Endothelial cell (in vitro differentiated cells): Measurements from ENCODE around the gene STXBP1. TPM values are rescaled to one million over a fixed set of nuclear protein-coding genes. Genes with fewer than 3 reads are reported as not detected.

Source experiments
- DNase-seq: peaks from one replicate; pipeline ENCODE4 v3.0.0; 2021; ENCODE audit warnings: low spot score
- H3K27ac Mint-ChIP-seq: one replicate; pipeline ENCODE4 v1.8.0; 2021; ENCODE audit warnings: mixed read lengths, inconsistent platforms; ENCODE audit not compliant: unreplicated experiment
- H3K27me3 Mint-ChIP-seq: one replicate; pipeline ENCODE4 v1.8.0; 2021; ENCODE audit warnings: mild to moderate bottlenecking, moderate library complexity, mixed read lengths, inconsistent platforms; ENCODE audit not compliant: unreplicated experiment
- H3K36me3 Mint-ChIP-seq: one replicate; pipeline ENCODE4 v1.8.0; 2021; ENCODE audit warnings: mild to moderate bottlenecking, low read depth, mixed read lengths, inconsistent platforms; ENCODE audit not compliant: unreplicated experiment
- H3K4me1 Mint-ChIP-seq: one replicate; pipeline ENCODE4 v1.8.0; 2021; ENCODE audit warnings: mild to moderate bottlenecking, mixed read lengths, inconsistent platforms; ENCODE audit not compliant: unreplicated experiment
- H3K4me3 Mint-ChIP-seq: one replicate; pipeline ENCODE4 v1.8.0; 2021; ENCODE audit warnings: mild to moderate bottlenecking, mixed read lengths, inconsistent platforms; ENCODE audit not compliant: unreplicated experiment
- H3K9me3 Mint-ChIP-seq: one replicate; pipeline ENCODE4 v1.8.0; 2021; ENCODE audit warnings: mixed read lengths, inconsistent platforms; ENCODE audit not compliant: unreplicated experiment
- CTCF ChIP-seq: fragments of 200-600 bp; sonication (generic); IDR thresholded peaks from one replicate; pipeline ENCODE4 v1.5.0; 2021; ENCODE audit warnings: antibody characterized with exemption; ENCODE audit not compliant: unreplicated experiment
- total RNA-seq: library from RNA; stranded (reverse); fragmentation: NEBNext Ultra II Directional; extraction: Animal tissue kit (Norgen Biotek cat#: 25700); gene quantifications from one replicate; pipeline ENCODE4 v1.2.1, GENCODE V29; 2021; ENCODE audit not compliant: unreplicated experiment

STXBP1 gene
- total RNA-seq, 1 donor from 2014 or later = 113 TPM

- peaks cover 49% of the 10 kb centered on the region for H3K36me3 Mint-ChIP-seq
- DNase-seq = no peak
- no peak for TF ChIP-seq CTCF
Measured at GRCh38 chr9:127667127-127667844, 55.2 kb downstream of the STXBP1 start.

GRCh38 chr9:127667906-127668305 lies 55.8 kb downstream of the STXBP1 start:
- Mint-ChIP-seq H3K27ac (no peak overlapping the region), H3K27me3 (peaks cover 1% of the 10 kb centered on the region), H3K4me1 (no peaks in the 10 kb centered on the region), H3K4me3 (no peak overlapping the region), H3K36me3 (peaks cover 50% of the 10 kb centered on the region), H3K9me3 (no peaks in the 10 kb centered on the region)
- DNase-seq = no peak
- no peak for TF ChIP-seq CTCF

More at GRCh38 chr9:127667127-127667844, 55.2 kb downstream of the STXBP1 start:
- H3K9me3 Mint-ChIP-seq = no peaks in the 10 kb centered on the region
- no peak overlapping the region for H3K27ac Mint-ChIP-seq
- H3K4me1 Mint-ChIP-seq = no peaks in the 10 kb centered on the region
- H3K4me3 Mint-ChIP-seq = no peak overlapping the region
- no peaks in the 10 kb centered on the region for H3K27me3 Mint-ChIP-seq

- H3K4me1 Mint-ChIP-seq = no peaks in the 10 kb centered on the region
Measured at GRCh38 chr9:127673234-127673633, 61.2 kb downstream of the STXBP1 start.

GRCh38 chr9:127676638-127677037 lies 64.6 kb downstream of the STXBP1 start:
- TF ChIP-seq CTCF = no peak
- H3K36me3 Mint-ChIP-seq = peaks cover 73% of the 10 kb centered on the region
- no peaks in the 10 kb centered on the region for H3K4me1 Mint-ChIP-seq
- no peak for DNase-seq
- peaks cover 10% of the 10 kb centered on the region for H3K27me3 Mint-ChIP-seq
- H3K27ac Mint-ChIP-seq = no peak overlapping the region
- H3K9me3 Mint-ChIP-seq = no peaks in the 10 kb centered on the region
- no peak overlapping the region for H3K4me3 Mint-ChIP-seq

More at GRCh38 chr9:127673234-127673633, 61.2 kb downstream of the STXBP1 start:
- Mint-ChIP-seq H3K9me3 (no peaks in the 10 kb centered on the region), H3K27ac (no peak overlapping the region), H3K4me3 (no peak overlapping the region), H3K27me3 (peaks cover 7% of the 10 kb centered on the region), H3K36me3 (peaks cover 55% of the 10 kb centered on the region)
- no peak for TF ChIP-seq CTCF
- DNase-seq = no peak

DNA sequence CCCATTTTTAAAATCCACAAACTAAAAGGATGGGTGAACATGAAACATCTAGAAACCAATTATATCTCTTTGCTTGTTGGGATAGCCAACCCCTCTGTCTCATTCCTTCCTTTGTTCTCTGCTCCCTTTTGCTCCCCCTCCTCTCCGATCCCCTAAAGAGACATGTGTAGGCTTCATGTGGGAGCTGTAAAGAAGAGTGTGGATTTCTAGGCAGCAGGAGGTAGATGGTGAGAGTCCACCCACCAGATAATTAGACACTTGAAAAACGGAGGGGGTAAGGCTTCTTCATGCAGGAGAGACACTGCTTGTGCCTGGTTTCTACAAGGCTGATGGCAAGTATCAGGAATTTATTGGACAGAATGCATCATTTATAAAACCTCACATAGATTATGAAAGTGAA lies 67.4 kb downstream of the STXBP1 start:
- Mint-ChIP-seq H3K4me3 (peak overlapping the region; percentile 6), H3K36me3 (peaks cover 69% of the 10 kb centered on the region), H3K4me1 (peaks cover under 1% of the 10 kb centered on the region), H3K27me3 (peaks cover 7% of the 10 kb centered on the region), H3K9me3 (no peaks in the 10 kb centered on the region), H3K27ac (no peak overlapping the region)
- DNase-seq = no peak
- no peak for TF ChIP-seq CTCF
